Upper lobe of right lung (tissue), 1 donor: ENCODE data around the gene RAB20. TPM values are rescaled to one million over a fixed set of nuclear protein-coding genes. Genes with fewer than 3 reads are reported as not detected.
A peak's percentile ranks its signal among the peaks of the same experiment; 100 is the strongest.

Experiments
- ATAC-seq: fragments of 200-7000 bp; cut with Tn5 transposase; one replicate; pipeline ENCODE4 v1.9.1; 2020; ENCODE audit warnings: mild to moderate bottlenecking, moderate library complexity
- DNase-seq: peaks from one replicate; pipeline ENCODE4 v3.0.0-alpha.2; 2020
- H3K27ac ChIP-seq: fragments of 200-600 bp; one replicate; pipeline ENCODE4 v1.8.0; 2022
- H3K27me3 ChIP-seq: fragments of 200-600 bp; one replicate; pipeline ENCODE4 v1.8.0; 2022; ENCODE audit warnings: mild to moderate bottlenecking
- H3K36me3 ChIP-seq: fragments of 200-600 bp; one replicate; pipeline ENCODE4 v1.8.0; 2022
- H3K4me1 ChIP-seq: fragments of 200-600 bp; one replicate; pipeline ENCODE4 v1.8.0; 2022
- H3K4me3 ChIP-seq: fragments of 200-600 bp; one replicate; pipeline ENCODE4 v1.8.0; 2022; ENCODE audit warnings: mild to moderate bottlenecking
- H3K9me3 ChIP-seq: fragments of 200-600 bp; one replicate; pipeline ENCODE4 v1.8.0; 2022
- CTCF ChIP-seq: fragments of 200-600 bp; IDR thresholded peaks from one replicate; pipeline ENCODE4 v1.8.0; 2022; ENCODE audit warnings: antibody characterized with exemption
- intact Hi-C: fragments of 100-400 bp; cut with DNase I; formaldehyde crosslinking; loops from one replicate; pipeline ENCODE4 v1.11.0; 2022
- total RNA-seq: library from RNA; stranded (reverse); fragmentation: NEBNext Ultra II Directional; extraction: Animal tissue kit (Norgen Biotek cat#: 25700); gene quantifications from one replicate; pipeline ENCODE4 v1.2.1, GENCODE V29; 2021
- donor health status: DM: no; HTN: yes; CAD: no; lungs with severe emphysema.

RAB20 gene
- total RNA-seq, 1 donor from 2014 or later = 52.4 TPM

GRCh38 chr13:110565296-110565695, 3.8 kb upstream of the RAB20 start:
- no peak for TF ChIP-seq CTCF
- no peaks in the 10 kb centered on the region for H3K9me3 ChIP-seq
- no peak for ATAC-seq
- H3K4me1 ChIP-seq = peaks cover 9% of the 10 kb centered on the region
- no peak overlapping the region for H3K4me3 ChIP-seq
- H3K27me3 ChIP-seq = no peaks in the 10 kb centered on the region
- intact Hi-C loops = no loop called here
- peak; percentile 7 for DNase-seq
- no peaks in the 10 kb centered on the region for H3K36me3 ChIP-seq
- H3K27ac ChIP-seq = no peak overlapping the region

DNA sequence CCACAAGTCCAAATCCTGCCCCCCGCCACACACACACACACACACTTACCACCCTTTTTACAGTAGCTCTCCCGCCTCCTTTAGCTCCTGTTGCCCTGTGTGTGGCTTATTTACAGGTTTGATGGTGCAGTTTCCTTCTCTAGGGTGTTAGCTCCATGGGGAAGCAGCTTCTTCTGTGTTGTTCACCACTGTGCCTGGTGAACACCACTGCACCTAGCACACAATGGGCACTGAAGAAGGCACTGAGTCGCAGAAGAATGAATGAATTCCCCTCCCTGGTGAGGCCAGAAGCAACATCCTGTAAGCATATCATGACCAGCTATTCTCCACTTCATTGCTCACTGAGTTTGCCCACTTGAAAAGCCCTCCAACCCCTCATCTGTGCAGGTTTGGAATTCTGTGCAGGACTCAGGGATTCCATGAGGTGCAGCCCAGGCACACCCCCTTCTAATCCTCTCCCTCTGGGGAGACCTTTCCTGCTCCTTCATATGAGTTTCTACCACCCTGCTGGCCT, 3.0 kb upstream of the RAB20 start:
- ATAC-seq (no peak), DNase-seq (peak; percentile 17)
- Histone ChIP-seq H3K4me3 (no peak overlapping the region), H3K36me3 (no peaks in the 10 kb centered on the region), H3K27ac (no peak overlapping the region), H3K9me3 (no peaks in the 10 kb centered on the region), H3K4me1 (peaks cover 9% of the 10 kb centered on the region), H3K27me3 (no peaks in the 10 kb centered on the region)
- intact Hi-C loops = no loop called here
- no peak for TF ChIP-seq CTCF

DNA sequence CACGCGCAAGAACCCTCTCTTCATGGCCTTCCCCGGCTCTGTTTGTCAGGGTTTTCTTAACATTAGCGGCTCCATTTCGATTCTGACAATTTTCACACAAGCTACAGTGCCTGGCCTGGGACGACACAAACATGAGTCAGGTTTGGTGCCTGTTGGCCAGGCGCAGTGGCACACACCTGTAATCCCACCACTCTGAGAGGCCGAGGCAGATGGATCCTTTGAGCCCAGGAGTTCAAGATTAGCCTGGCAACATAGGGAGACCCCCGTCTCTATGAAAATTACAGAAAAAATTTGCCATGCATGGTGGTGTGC, 1.9 kb upstream of the RAB20 start:
- H3K4me3 ChIP-seq = peak overlapping the region; percentile 92
- H3K27me3 ChIP-seq = no peaks in the 10 kb centered on the region
- H3K27ac ChIP-seq = no peak overlapping the region
- TF ChIP-seq CTCF = no peak
- intact Hi-C loops = no loop called here
- no peaks in the 10 kb centered on the region for H3K36me3 ChIP-seq
- H3K4me1 ChIP-seq = peaks cover 9% of the 10 kb centered on the region
- ATAC-seq = no peak
- peak; percentile 35 for DNase-seq
- H3K9me3 ChIP-seq = no peaks in the 10 kb centered on the region

DNA sequence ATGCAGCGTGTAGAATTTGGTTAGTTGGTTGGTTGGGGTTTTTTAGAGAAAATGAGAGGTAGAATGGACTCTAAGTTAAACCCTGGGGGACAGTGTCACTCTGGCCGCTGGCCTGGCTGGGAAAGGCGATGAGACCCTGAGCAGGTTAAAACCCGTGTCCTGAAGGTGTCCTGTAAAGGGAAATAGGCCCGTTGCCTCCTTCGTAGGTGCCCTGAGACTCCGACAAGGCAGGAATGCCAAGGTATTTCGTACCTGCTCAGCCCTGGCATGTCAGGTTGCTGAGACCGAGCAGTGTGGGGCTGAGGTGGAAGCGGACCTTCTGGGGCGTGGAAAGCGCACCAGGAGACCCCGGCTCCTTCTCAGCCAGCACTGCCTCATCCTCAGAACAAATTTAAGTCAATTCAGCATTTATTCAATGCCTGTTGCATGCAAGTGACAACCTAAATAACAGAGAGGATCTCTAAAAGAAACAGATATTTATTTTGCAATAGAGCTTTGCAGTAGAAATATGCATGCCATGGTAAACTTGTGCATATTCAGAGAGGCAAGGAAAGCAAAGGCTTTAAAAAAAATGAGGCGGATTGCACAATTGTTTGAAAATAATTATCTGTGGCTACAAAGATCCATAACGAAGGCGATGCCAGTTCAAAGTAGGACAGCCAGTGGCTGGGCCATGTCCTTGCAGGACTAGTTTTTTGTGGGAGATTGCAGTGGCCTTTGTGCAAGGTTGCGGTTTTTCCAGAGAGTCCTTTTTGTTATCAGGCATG, 1.4 kb upstream of the RAB20 start:
- H3K36me3 ChIP-seq = no peaks in the 10 kb centered on the region
- peak overlapping the region; percentile 92 for H3K4me3 ChIP-seq
- no peak for TF ChIP-seq CTCF
- DNase-seq (peak; percentile 54), ATAC-seq (no peak)
- H3K27ac ChIP-seq = peak overlapping the region; percentile 94
- intact Hi-C loops = no loop called here
- H3K27me3 ChIP-seq = no peaks in the 10 kb centered on the region
- no peaks in the 10 kb centered on the region for H3K9me3 ChIP-seq
- peaks cover 9% of the 10 kb centered on the region for H3K4me1 ChIP-seq

DNA sequence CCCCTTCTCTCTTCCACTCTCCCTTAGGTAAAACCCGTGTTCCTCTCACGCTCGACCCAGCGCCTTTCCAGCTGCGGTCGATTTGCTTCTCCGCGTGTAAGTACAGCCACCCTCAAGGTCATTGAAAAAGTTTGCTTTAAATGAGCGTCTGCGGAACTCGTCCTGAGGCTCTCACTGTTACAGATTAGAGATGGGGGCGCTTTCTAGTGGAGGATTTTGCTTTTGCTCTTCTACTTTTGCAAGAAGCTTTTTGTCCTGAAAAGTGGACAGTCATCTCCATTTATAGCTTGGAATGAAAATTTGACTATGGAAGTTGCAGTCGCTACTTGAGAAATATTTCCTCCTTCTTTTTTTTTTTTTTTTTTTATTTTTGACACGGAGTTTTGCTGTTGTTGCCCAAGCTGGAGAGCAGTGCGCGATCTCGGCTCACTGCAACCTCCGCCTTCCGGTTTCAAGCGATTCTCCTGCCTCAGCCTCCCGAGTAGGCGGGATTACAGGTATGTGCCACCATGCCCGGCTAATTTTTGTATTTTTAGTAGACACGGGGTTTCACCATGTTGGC, 595 bp upstream of the RAB20 start:
- Histone ChIP-seq H3K9me3 (no peaks in the 10 kb centered on the region), H3K4me1 (peaks cover 9% of the 10 kb centered on the region), H3K36me3 (no peaks in the 10 kb centered on the region), H3K4me3 (peak overlapping the region; percentile 92), H3K27me3 (no peaks in the 10 kb centered on the region), H3K27ac (peak overlapping the region; percentile 94)
- TF ChIP-seq CTCF = no peak
- intact Hi-C loops = no loop called here
- peak; percentile 70 for DNase-seq
- ATAC-seq = no peak
